ENCODE measurements around the gene CAMK2A. TPM values are rescaled to one million over a fixed set of nuclear protein-coding genes. Genes with fewer than 3 reads are reported as not detected.

CAMK2A gene
- polyA plus RNA-seq, 1 experiment: 0.37 TPM

- TF ChIP-seq, protein P1, sequence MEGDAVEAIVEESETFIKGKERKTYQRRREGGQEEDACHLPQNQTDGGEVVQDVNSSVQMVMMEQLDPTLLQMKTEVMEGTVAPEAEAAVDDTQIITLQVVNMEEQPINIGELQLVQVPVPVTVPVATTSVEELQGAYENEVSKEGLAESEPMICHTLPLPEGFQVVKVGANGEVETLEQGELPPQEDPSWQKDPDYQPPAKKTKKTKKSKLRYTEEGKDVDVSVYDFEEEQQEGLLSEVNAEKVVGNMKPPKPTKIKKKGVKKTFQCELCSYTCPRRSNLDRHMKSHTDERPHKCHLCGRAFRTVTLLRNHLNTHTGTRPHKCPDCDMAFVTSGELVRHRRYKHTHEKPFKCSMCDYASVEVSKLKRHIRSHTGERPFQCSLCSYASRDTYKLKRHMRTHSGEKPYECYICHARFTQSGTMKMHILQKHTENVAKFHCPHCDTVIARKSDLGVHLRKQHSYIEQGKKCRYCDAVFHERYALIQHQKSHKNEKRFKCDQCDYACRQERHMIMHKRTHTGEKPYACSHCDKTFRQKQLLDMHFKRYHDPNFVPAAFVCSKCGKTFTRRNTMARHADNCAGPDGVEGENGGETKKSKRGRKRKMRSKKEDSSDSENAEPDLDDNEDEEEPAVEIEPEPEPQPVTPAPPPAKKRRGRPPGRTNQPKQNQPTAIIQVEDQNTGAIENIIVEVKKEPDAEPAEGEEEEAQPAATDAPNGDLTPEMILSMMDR (IDR thresholded peaks at IDR 0.05; ENCODE audit: low read depth, low read length): no peak
- no peak overlapping the region for H3K27ac ChIP-seq (ENCODE audit: low read depth, low read length)
- no peak overlapping the region for H3K4me3 ChIP-seq (ENCODE audit: low read depth, low read length)
- no peak for DNase-seq (ENCODE audit: low read depth, low spot score)
- H3K9me3 ChIP-seq (ENCODE audit: control insufficient read depth, insufficient read depth, low read length): no peaks in the 10 kb centered on the region; the same call in 1 of the 2 replicates
- H3K27me3 ChIP-seq (ENCODE audit: control insufficient read depth, insufficient read depth, low read length): peaks cover 12% of the 10 kb centered on the region
- CTCF ChIA-PET: interaction anchor here (1.4 to 1.8 kb wide), 4 partner anchors 11 to 262 kb away, joined by 4 to 6 read pairs (median 5); no protein-coding TSS in a partner anchor
- POLR2A ChIA-PET: no interaction called here
These were observed 114.5 kb downstream of the CAMK2A start for GRCh38 chr5:150175076-150175475.

GRCh38 chr5:150174285-150174684 lies 115.3 kb downstream of the CAMK2A start:
- no peaks in the 10 kb centered on the region for H3K9me3 ChIP-seq (ENCODE audit: control insufficient read depth, insufficient read depth, low read length)
- H3K4me3 ChIP-seq (ENCODE audit: low read depth, low read length): no peak overlapping the region
- CTCF ChIA-PET: interaction anchor here (0.6 to 1.4 kb wide), 2 partner anchors 10 to 127 kb away, joined by 3 to 4 read pairs; no protein-coding TSS in a partner anchor
- H3K27me3 ChIP-seq (ENCODE audit: control insufficient read depth, insufficient read depth, low read length): peaks cover 16% of the 10 kb centered on the region
- TF ChIP-seq, protein P1 (IDR thresholded peaks at IDR 0.05; ENCODE audit: low read depth, low read length): no peak
- DNase-seq (ENCODE audit: low read depth, low spot score): no peak
- no peak overlapping the region for H3K27ac ChIP-seq (ENCODE audit: low read depth, low read length)
- POLR2A ChIA-PET: no interaction called here

DNA sequence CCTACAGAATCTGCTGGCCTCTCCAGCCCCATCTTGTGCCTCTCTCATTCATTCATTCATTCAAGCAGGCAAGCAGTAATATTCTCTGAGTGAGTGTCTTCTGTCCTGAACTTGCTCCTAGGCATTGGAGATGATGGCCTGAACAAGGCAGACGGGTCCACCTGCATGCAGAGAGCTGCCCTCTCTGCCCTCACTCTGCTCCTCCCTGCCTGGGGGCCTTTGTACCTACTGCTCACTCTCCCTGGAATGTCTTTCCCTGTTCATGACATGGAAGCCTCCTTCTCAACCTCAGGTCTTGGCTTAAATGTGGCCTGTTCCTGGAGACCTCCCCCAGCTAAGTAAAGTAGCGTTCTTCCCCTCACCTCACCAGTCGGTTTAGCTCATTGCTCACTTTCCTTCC lies 116.4 kb downstream of the CAMK2A start:
- ChIA-PET CTCF (interaction anchor here (1.2 to 1.7 kb wide), 2 partner anchors 11 to 43 kb away, joined by 6 to 10 read pairs; no protein-coding TSS in a partner anchor), POLR2A (no interaction called here)
- TF ChIP-seq, protein P1 (IDR thresholded peaks at IDR 0.05; ENCODE audit: low read depth, low read length): no peak

DNA sequence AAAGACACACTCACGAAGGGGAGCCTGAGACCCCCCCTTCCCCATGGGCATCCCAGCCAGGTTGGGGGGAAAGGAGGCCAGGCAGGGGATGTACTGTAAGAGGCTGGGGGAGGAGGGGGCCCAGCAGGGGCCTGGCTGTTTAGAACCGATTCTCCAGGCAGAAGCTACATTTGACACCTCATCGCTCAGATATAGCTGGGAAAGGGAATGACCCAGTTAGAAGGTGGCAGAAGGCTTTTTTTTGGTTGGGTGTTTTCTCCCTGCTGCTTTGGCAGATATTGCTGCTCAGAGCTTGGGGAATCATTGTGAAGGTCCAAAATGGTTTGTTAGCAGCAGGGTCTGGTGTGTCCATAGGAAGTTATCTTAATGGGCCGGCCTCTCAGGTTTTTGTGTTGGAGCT lies 117.0 kb downstream of the CAMK2A start:
- Histone ChIP-seq H3K4me3 (ENCODE audit: low read depth, low read length) (no peak overlapping the region), H3K9me3 (ENCODE audit: control insufficient read depth, insufficient read depth, low read length) (no peaks in the 10 kb centered on the region), H3K27ac (ENCODE audit: low read depth, low read length) (no peak overlapping the region), H3K27me3 (ENCODE audit: control insufficient read depth, insufficient read depth, low read length) (peaks cover 16% of the 10 kb centered on the region)
- no peak for DNase-seq (ENCODE audit: low read depth, low spot score)
- TF ChIP-seq, protein P1 (IDR thresholded peaks at IDR 0.05; ENCODE audit: low read depth, low read length): no peak
- POLR2A ChIA-PET: no interaction called here
- CTCF ChIA-PET: interaction anchor here (1.2 to 1.7 kb wide), 2 partner anchors 10 to 43 kb away, joined by 6 to 10 read pairs; no protein-coding TSS in a partner anchor

More for the DNA sequence above, 116.4 kb downstream of the CAMK2A start:
- Histone ChIP-seq H3K4me3 (ENCODE audit: low read depth, low read length) (no peak overlapping the region), H3K27me3 (ENCODE audit: control insufficient read depth, insufficient read depth, low read length) (peaks cover 16% of the 10 kb centered on the region), H3K27ac (ENCODE audit: low read depth, low read length) (no peak overlapping the region), H3K9me3 (ENCODE audit: control insufficient read depth, insufficient read depth, low read length) (no peaks in the 10 kb centered on the region)
- DNase-seq (ENCODE audit: low read depth, low spot score): no peak

- H3K4me3 ChIP-seq (ENCODE audit: low read depth, low read length): no peak overlapping the region
- TF ChIP-seq, protein P1 (IDR thresholded peaks at IDR 0.05; ENCODE audit: low read depth, low read length): no peak
- POLR2A ChIA-PET: no interaction called here
- H3K27ac ChIP-seq (ENCODE audit: low read depth, low read length): no peak overlapping the region
- CTCF ChIA-PET: interaction anchor here (1.2 to 1.7 kb wide), 2 partner anchors 10 to 42 kb away, joined by 6 to 10 read pairs; no protein-coding TSS in a partner anchor
- peaks cover 16% of the 10 kb centered on the region for H3K27me3 ChIP-seq (ENCODE audit: control insufficient read depth, insufficient read depth, low read length)
- peak; percentile 42 for DNase-seq (ENCODE audit: low read depth, low spot score)
- H3K9me3 ChIP-seq (ENCODE audit: control insufficient read depth, insufficient read depth, low read length): no peaks in the 10 kb centered on the region
These were observed 117.4 kb downstream of the CAMK2A start for GRCh38 chr5:150172145-150172544.

Other genes starting within 250 kb of the CAMK2A start
- 0.09 and 0.12 TPM in 2 replicates for gene CSF1R, start 203.2 kb downstream of the CAMK2A start, polyA plus RNA-seq (2011; rRNA removed)
- gene PDGFRB, start 133.9 kb downstream of the CAMK2A start, polyA plus RNA-seq (2011; rRNA removed): 118 and 149 TPM in 2 replicates
- gene CDX1, start 123.0 kb downstream of the CAMK2A start, polyA plus RNA-seq (2011; rRNA removed): 0.30 and 0.41 TPM in 2 replicates
- not detected in 2 replicates for gene SLC6A7, start 99.7 kb downstream of the CAMK2A start, polyA plus RNA-seq (2011; rRNA removed)
- 11.3 and 15.8 TPM in 2 replicates for gene ARSI, start 13.1 kb upstream of the CAMK2A start, polyA plus RNA-seq (2011; rRNA removed)
- 6.5 and 9.8 TPM in 2 replicates for gene TCOF1, start 67.9 kb upstream of the CAMK2A start, polyA plus RNA-seq (2011; rRNA removed)
- gene CD74, start 123.1 kb upstream of the CAMK2A start, polyA plus RNA-seq (2011; rRNA removed): 2.9 and 4.9 TPM in 2 replicates
- 3,620 and 4,046 TPM in 2 replicates for gene RPS14, start 160.0 kb upstream of the CAMK2A start, polyA plus RNA-seq (2011; rRNA removed)
- 52.2 and 63.2 TPM in 2 replicates for gene NDST1, start 218.4 kb upstream of the CAMK2A start, polyA plus RNA-seq (2011; rRNA removed)

Measured in AG04450 (cell line).